GM18909 (cell line): ENCODE measurements around the gene RAB44.

ENCODE experiments used
- ATAC-seq: cut with Tn5 transposase; IDR thresholded peaks from one replicate; pipeline ENCODE4 v1.9.1; 2021; ENCODE audit warnings: mild to moderate bottlenecking; ENCODE audit not compliant: unreplicated experiment, poor library complexity

The RAB44 gene

DNA sequence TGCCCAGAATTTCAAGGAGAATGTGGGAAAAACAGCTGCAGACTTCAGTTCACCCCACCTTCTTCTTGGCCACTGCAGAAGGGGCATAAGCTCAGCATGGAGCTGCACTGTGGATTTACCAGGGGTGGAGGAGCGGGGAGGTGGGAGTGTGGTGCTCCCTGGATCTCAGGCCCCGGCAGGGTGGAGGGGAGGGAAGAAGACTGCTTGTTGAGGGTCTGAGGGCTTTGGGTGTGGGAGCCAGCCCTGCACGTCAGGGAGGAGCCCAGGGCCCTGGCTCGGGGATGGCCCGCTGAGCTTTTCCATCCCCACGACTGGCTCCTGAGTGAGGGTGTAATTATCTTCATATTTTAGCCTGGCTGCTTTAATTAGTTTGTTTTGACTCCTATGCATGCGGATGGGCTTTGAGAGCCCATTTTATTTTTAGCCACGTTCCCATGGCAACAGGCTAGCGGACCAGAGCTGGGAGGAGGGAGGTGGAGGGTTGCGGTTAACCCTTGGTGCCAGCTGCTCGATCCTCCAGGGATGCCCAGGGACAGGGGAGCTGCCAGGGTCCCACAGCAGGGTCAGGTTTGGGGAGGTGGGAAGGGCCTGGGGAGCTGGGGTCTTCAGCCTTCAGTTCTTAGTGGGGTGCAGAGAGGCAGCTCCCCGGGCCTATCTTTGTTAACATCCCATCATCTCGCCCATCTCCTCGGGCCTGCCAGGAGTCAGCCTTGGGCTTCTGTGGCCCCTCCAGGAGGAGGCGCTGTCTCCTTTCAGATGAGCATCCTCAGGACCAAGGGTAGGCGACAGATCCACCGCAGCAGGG, 68.2 kb downstream of the RAB44 start:
- ATAC-seq: peak; percentile 86

DNA sequence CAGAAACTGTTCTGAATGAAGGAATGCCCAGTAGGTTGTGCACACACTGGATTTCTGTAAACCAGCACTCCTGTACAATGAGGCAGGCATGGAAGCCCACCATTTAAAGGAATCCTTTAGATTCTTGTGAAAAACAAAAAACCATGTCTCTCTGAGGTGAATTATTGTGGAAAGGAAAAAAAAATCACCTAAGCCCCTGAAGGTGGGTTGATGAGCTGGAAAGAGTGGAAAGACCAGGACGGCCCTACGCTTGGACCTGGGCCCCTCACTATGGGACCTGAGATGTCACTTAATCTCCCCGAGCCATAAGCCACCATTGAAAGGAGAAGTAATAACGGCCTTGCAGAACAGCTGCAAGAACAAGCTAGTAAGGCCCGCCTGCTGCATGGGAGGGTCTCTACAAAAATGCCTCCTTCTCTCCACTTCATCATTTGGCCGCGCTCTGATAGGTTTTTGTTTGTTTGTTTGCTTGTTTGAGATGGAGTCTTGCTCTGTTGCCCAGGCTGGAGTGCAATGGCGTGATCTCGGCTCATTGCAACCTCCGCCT, 68.8 kb downstream of the RAB44 start:
- ATAC-seq: no peak

DNA sequence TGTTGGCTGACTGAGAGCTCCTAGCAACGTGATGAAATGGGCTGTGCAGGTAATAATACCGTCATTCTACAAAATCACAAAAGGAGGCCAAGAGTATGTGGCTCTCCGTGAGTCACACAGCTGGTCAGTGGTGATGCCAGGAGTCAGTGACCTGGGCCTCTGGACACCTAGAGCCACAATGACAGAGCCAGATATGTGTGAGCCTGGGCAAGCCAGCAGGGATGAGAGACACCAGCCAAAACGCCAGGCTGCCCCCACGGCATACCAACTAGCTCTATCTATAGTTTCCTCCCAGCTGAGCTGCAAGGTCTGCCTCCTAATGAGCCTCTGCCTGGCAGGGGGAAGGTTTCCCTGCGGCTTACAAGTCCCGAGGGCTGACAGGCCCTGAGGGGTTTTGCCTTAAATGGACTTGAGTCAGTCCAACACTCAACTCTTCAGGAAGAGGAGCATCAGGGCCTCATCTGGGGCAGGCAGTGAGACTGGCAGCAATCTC, 71.6 kb downstream of the RAB44 start:
- no peak for ATAC-seq

DNA sequence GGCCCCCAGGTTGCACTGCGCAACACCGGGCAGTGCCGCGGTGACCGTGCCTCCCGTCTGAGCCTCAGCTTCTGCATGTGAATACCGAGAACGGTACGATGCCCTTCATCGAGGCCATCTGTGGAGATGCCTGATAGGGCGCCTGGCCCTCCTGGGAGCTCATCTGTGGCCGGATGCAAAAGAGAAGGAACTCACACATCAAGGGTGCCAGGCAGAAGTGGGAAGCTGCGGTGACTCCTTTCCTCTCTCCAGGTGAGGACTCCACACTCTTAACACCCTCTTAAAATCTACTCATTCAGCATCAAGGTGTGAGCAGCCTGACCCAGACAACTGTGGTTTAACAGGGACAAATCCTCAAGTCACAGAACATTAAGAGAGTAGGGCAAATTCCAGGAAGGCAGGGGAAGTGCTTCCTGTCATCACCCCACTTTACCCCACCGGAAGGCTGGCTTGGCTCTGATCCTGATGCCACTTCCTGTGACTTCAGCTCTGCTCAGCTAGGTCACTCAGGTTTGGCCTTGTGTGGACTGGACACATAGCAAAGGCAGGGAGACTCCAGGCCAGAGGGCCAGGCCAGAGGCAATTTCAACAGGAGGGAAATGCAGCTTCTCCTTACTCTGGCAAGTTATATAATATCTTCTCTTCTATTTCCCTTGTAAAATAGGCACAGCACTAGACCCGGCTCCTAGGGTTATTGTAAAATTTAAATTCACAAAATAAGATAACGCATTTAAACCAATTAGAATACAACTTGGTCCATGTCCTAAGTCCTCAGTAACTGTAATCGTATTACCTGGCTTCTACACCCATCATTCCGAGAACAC, 72.3 kb downstream of the RAB44 start:
- no peak for ATAC-seq

DNA sequence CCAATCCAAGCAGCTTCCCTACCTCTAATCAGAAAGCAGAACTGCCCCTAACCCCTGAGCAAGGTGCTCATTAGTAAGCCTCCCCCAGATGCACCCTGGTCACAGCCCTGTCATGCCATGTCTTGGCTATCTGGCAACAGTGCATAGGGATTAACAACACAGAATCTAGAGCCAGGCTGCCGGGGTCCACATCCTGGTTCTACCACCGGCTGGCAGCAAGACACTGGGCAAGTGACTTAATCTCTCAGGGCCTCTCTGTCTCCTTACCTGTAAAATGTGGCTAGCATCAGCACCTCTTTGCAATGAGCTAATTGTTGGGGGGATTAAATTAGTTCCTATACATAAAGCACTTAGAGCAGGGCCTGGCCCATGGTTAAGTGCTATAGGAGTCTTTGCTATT, 73.5 kb downstream of the RAB44 start:
- ATAC-seq: no peak

DNA sequence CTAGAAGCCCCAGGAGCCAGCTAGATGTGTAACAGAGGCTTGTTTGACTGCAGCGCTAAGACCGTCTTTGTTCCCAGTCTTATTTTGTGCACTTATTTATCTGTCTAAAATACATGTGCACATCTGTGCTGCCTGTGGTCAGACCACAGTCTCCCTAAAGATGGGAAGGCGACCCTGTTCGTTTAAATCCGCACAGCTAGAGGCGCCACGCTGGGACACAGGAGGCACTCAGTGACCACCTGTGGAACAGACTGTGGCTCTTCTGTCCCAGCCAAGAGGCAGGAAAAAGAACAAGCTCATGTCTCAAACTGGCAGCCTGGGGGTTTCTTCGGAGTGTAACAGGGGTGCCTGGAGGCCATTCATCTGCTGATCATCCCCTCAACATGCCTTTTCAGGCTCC, 74.8 kb downstream of the RAB44 start:
- no peak for ATAC-seq

DNA sequence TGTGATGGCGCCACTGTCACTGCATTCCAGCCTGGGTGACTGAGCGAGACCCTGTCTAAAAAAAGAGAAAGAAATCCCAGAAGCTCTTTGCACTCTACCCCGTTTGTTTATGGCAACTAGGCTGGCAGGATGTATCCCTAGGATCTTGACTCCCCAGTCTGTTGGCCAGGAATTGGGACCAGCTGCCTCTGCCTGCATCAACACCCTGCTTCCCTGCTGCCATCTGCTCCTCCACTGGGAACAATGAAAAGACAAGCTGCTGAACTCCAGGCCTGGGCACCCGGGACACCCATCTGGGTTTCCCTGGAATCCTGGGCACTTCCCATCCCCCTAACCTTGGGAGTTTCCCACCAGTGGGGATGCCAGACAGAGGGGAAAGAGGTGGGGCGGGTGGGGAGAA, 76.7 kb downstream of the RAB44 start:
- ATAC-seq: no peak

DNA sequence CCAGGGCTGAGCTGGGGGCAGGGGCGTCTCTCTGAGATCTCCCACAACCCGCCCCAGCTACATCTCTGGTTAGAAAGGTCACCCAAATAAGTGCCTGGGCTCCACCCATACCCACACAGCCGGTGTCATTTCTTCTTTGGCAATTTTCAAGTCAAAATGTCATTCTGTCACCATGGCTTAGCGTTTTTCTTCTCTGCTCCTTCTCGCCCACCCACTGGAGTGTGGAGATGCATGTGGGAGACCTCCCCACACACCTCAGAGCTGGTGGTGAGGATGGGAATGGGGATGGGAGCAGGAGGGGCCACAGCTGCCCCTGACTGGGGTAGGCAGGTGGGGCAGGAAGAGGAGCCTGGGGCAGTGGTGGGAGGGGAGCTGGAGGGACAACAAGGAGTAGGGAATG, 78.5 kb downstream of the RAB44 start:
- ATAC-seq: no peak

DNA sequence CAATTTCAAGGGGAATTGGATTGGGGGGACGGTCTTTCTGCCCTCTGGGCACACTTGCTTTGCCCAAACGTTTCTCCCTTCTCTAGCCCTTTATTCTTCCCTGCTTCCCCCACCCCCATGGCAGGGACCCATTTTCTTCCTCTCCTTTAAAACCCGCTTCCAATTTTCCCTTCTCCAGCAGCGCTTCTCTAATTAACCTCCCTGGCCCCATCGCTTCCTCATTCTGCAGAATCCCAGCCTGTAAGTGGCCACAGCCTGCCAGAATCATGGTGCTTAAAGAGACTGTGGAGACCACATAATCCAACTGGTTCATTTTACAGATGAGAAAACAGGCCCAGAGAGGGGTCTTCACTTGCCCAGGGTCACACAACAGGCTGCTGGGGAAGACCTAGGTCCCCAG, 80.2 kb downstream of the RAB44 start:
- no peak for ATAC-seq

DNA sequence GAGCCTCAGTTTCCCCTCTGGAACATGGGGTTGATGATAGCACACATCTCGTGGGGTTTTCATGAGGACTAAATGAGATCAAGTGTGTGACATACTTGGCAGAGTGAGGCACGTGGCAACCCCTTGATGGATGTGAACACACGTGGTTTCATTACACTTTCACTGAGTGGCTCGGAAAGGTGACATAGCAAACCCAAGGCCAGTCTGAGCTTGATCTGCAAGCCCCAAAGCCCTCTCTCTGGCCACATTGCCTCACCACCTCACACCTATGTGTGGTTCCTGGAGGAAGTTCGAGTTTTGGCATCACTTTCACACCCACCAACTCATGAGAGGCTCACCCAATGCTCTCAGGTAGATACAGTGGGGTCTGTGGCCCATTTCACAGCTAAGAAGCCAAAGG, 81.6 kb downstream of the RAB44 start:
- ATAC-seq: no peak

DNA sequence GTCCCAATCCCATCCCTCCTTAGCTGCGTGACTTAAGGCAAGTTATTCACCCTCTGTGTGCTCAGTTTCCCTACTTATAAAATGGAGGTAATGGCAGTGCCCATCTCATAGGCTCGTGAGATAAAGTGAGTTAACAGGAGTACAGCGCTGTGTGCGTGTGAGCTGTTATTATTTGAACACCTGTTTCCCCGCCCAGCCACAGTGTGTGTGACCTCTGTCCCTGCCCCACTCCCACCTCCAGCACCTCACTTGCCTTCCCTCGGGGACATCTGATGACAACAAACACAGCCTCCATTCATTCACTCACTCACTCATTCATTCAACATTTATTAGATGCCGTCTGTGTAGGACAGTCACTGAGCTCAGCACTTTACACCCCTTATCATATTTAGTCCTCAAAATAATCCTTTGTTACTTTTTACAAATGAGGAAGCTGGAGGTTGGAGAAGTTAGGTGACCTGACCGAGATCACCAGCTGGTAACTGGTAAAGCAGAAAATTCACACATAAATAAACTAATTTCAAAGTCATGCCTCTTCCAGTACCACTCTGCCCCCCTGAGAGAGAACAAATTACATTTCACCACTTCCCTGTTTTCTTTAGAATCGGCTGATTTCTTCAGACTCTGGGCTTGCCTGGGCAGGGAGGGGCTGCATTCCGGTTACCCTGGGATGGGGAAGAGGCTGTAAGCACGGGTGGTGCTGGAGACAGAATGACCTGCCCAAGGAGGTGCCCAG, 83.0 kb downstream of the RAB44 start:
- no peak for ATAC-seq

DNA sequence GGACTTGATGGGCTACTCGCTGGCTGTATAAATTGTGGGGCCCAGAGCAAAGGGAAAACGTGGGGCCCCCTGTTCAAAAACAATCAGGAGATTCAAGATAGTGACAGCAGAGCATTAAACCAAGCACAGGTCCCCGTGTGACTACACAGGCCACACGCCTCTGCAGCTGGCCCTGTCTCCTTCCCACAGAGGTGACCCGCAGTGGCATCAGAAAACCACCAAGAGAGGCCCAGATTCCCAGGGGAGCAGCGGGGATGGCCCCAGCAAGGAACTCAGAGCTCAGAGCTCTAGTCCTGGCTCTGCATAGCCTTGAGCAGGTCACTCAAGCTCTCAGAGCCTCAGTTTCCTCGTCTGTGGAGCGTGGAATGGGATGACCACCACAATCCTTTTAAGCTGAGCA, 84.0 kb downstream of the RAB44 start:
- ATAC-seq: no peak
